ENCODE results near the gene DHRS4L2. TPM values are rescaled to one million over a fixed set of nuclear protein-coding genes. Genes with fewer than 3 reads are reported as not detected.
"Not testable (repeated sequence)": the region's sequence is repeated elsewhere in the genome, so short reads cannot be mapped to it uniquely, and the experiment has no call there.

Gene DHRS4L2
- total RNA-seq, 4 donors from 2014 or later, result 9.4 to 23.9 (median 21.1) TPM

DNA sequence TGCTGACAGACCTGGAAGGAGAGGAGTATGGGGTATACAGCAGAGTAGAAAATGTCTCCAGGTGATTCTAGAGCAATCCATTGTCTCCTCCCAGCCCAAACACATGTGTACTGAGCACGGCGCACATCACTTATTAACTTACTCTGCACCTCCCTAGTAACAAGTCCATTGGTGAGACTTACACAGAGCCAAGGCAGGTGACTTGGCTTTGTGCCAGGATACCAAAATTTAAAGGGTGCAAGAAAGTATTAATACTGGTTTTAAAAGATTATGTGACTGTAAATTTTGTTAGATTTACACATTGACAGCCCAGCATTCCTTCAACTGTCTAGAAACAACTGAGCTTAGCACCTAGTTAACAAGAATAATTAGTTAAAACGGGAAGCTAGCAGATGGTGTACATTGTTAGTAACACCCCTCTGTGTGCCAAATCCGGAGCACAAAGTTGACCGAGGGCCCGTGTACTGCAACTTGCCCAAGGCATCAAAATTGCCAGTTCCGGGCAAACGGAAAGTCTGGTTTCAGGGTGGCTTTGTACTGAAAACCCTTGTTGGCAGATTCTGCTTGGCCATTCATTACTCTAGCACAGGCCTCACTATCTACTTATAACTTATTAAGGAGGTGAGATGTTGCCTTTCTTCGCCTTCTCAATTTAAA, 30.7 kb upstream of the DHRS4L2 start:
- H3K27me3 ChIP-seq; intact Hi-C loops (cut with DNase I); H3K9me3 ChIP-seq; H3K4me3 ChIP-seq; DNase-seq (ENCODE audit: extremely low spot score); H3K27ac ChIP-seq (replicated peaks in 1 of 4): not testable (repeated sequence)
- H3K4me1 ChIP-seq, result peaks cover 7 to 15% (median 14%) of the 10 kb centered on the region in 4 donors
- WGBS, result 93% methylated on average over 9 of the region's 9 CpGs
- peaks cover 0 to 21% (median 14%) of the 10 kb centered on the region in 4 donors for H3K36me3 ChIP-seq

DNA sequence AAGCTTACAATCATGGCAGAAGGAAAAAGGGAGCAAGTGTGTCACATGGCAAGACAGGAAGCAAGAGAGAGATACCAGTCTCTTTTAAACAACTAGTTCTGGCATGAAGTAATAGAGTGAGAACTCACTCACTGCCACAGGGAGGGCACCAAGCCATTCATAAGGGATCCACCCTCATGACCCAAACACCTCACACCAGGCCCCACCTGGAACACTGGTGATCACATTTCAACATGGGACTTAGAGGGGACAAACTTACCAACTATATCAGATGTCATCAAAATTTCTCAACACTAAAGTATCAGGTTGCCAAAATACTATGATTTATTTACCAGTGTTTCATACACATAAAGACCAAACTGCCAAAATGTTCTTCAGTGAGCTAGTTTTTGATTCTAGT, 27.8 kb upstream of the DHRS4L2 start:
- H3K4me1 ChIP-seq; H3K9me3 ChIP-seq; H3K4me3 ChIP-seq; H3K27me3 ChIP-seq; DNase-seq (ENCODE audit: extremely low spot score); intact Hi-C loops (cut with DNase I); H3K27ac ChIP-seq (replicated peaks in 1 of 4): not testable (repeated sequence)
- peaks cover 0 to 17% (median 10%) of the 10 kb centered on the region in 4 donors for H3K36me3 ChIP-seq

DNA sequence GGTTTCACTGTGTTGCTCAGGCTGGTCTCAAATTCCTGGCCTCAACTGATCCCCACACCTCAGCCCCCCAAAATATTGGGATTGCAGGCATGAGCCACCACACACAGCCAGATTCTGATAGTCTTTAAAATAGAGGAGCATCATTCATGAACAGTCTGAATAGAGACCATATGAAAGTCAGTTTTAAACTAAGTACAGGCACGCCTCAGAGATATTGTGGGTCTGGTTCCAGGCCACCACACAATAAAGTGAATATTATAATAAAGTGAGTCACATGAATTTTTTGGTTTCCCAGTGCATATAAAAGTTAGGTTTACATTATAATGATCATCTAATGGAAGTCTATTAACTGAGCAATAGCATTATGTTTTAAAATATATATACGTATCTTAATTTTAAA, 27.0 kb upstream of the DHRS4L2 start:
- 80% methylated on average over 1 of the region's 2 CpGs for WGBS
- H3K9me3 ChIP-seq; H3K4me3 ChIP-seq; H3K27me3 ChIP-seq; H3K4me1 ChIP-seq; intact Hi-C loops (cut with DNase I); H3K27ac ChIP-seq (replicated peaks in 1 of 4); DNase-seq (ENCODE audit: extremely low spot score): not testable (repeated sequence)
- peaks cover 0 to 13% (median 5%) of the 10 kb centered on the region in 4 donors for H3K36me3 ChIP-seq

DNA sequence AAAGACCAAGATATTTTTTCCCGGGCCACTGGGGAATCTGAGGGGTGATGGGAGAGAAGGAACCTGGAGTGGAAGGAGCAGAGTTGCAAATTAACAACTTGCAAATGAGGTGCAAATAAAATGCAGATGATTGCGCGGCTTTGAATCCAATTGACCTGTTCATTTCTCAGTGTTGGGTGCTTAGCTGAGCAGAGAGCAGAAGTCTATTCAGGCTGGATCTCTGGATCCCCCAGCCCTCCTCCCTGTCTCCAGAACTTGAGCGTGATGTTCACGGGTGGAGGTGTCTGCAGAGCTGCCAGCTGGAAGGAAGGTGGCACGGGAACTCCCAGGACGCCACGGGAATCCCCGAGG, 19.6 kb upstream of the DHRS4L2 start:
- H3K27me3 ChIP-seq; H3K4me1 ChIP-seq; intact Hi-C loops (cut with DNase I); H3K9me3 ChIP-seq; H3K36me3 ChIP-seq; DNase-seq (ENCODE audit: extremely low spot score): not testable (repeated sequence)
- no CpG with 5 or more reads among the region's 9 CpGs for WGBS
- Histone ChIP-seq H3K4me3 (peak overlapping the region; percentile 46 to 67 (median 50)), H3K27ac (replicated peaks in 1 of 4) (peak overlapping the region in 1 of 4 donors; percentile 63)

DNA sequence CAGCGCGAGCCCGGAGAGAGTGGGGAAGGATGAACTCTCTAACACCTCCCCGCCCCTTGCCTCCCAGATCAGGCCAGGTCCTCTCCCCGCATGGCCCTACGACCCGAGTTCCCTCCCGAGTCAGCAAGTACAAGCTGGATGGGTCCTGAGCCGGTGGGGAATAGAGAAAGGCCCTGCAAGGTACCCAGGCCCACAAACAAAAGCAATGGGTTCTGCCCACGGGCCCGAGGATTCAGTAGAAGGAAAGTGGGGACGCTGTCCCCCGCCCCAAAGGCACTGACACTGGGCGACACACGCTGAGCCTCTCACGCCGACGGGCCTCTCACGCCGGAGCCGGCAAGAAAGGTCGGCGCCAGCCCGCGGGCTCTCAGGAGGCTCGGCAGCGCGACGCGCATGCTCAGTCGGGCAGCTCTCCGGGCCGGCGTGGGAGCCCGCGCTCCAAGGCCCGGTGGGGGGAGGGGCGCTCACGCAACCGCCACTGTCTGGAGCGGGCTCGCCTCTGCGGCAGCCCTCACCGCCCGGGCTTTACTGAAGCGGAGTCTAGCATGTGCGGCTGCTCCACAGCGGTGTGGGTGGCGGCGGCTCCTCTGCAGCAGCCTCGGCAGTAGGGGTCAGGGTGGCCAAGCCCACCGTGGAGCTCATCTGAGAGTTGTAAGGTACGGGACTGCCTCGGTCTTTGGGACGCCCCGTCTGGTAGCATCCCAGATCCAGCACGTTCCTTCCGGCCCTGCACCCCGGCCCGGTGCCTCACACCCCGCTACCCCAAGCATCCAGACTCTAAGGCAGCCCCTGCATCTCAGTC, 19.0 kb upstream of the DHRS4L2 start:
- peak overlapping the region in 3 of 4 donors; percentile 43 to 68 (median 63) for H3K27ac ChIP-seq (replicated peaks in 1 of 4)
- H3K36me3 ChIP-seq; H3K9me3 ChIP-seq; DNase-seq (ENCODE audit: extremely low spot score); H3K4me1 ChIP-seq; intact Hi-C loops (cut with DNase I); H3K27me3 ChIP-seq: not testable (repeated sequence)
- 40% methylated on average over 1 of the region's 61 CpGs for WGBS
- H3K4me3 ChIP-seq, result peak overlapping the region; percentile 46 to 67 (median 50)

DNA sequence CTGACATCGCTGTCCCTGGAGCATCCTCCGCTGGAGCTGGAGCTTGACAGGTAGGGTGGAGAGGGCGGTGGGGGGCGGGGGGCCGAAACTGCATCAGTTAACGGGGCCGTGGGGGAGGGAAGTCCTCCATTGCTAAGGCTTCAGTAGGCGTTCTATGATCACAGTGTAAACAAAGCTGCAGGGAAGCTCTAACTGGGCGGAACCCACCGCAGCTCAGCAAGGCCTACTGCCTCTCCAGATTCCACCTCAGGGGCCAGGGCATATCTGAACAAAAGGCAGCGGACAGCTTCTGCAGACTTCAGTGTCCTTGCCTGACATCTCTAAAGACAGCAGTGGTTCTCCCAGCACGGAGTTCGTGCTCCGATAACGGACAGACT, 18.5 kb upstream of the DHRS4L2 start:
- intact Hi-C loops (cut with DNase I); DNase-seq (ENCODE audit: extremely low spot score): not testable (repeated sequence)
- peak overlapping the region in 3 of 4 donors; percentile 47 to 67 (median 54) for H3K4me3 ChIP-seq

DNA sequence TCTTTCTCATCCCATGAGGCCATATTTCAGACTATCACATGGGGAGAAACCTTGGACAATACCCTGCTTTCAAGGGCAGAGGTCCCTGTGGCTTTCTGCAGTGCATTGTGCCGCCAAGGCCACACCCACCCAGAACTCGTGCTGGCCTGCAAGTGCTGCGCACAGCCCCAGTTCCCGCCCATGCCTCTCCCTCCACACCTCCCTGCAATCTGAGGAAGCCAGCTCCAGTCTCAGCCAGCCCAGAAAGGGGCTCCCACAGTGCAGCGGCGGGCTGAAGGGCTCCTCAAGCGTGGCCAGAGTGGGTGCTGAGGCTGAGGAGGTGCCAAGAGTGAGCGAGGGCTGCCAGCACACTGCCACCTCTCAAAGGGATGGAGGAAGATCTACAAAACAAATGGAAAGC, 15.6 kb upstream of the DHRS4L2 start:
- not testable (repeated sequence) for DNase-seq (ENCODE audit: extremely low spot score)
- 81% methylated on average over 8 of the region's 8 CpGs for WGBS

More for the DNA sequence above, 18.5 kb upstream of the DHRS4L2 start:
- not testable (repeated sequence) for H3K4me1 ChIP-seq, H3K27me3 ChIP-seq, H3K36me3 ChIP-seq, H3K9me3 ChIP-seq
- H3K27ac ChIP-seq (replicated peaks in 1 of 4), result peak overlapping the region in 1 of 4 donors; percentile 68
- WGBS, result 76% methylated on average over 9 of the region's 15 CpGs

DNA sequence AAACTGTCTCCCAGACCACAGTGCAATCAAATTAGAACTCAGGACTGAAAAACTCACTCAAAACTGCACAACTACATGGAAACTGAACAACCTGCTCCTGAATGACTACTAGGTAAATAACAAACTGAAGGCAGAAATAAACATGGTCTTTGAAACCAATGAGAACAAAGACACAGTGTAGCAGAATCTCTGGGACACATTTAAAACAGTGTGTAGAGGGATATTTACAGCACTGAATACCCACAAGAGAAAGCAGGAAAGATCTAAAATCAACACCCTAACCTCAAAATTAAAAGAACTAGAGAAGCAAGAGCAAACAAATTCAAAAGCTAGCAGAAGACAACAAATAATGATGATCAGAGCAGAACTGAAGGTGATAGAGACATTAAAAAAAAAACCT, 14.7 kb upstream of the DHRS4L2 start:
- DNase-seq (ENCODE audit: extremely low spot score); H3K36me3 ChIP-seq; H3K4me1 ChIP-seq; H3K4me3 ChIP-seq; H3K9me3 ChIP-seq; H3K27me3 ChIP-seq; H3K27ac ChIP-seq (replicated peaks in 1 of 4): not testable (repeated sequence)
- intact Hi-C loops (cut with DNase I), result loop anchor here (1.0 kb wide), 1 partner anchor 40 kb away; no protein-coding TSS in a partner anchor

More for the DNA sequence above, 15.6 kb upstream of the DHRS4L2 start:
- intact Hi-C loops (cut with DNase I), result loop anchor here (1.0 kb wide), 1 partner anchor 44 kb away; no protein-coding TSS in a partner anchor
- not testable (repeated sequence) for H3K27me3 ChIP-seq; H3K36me3 ChIP-seq; H3K4me3 ChIP-seq; H3K27ac ChIP-seq (replicated peaks in 1 of 4); H3K9me3 ChIP-seq; H3K4me1 ChIP-seq

DNA sequence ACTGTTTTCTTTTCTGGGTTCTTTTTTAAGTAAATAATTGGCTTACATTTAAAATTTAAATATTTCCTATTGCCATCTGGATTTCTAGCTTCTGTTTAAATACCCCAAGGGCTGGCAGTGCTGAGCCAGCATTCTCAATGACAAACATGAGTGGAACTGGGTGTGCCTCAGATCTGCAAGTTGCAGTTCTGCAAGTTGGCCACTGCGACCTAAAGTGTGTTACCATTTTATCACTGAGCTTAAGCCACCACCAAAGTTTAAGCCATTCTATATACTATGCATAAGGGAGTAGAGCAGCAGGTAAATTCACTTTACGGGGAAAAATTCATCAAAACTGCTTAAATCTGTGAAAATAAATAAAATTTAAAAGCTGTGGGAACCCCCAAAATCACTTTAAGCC, 11.5 kb upstream of the DHRS4L2 start:
- H3K9me3 ChIP-seq; H3K27ac ChIP-seq (replicated peaks in 1 of 4); DNase-seq (ENCODE audit: extremely low spot score); intact Hi-C loops (cut with DNase I); H3K36me3 ChIP-seq; H3K4me1 ChIP-seq; H3K27me3 ChIP-seq; H3K4me3 ChIP-seq: not testable (repeated sequence)
- WGBS, result 58% methylated on average over 2 of the region's 2 CpGs
- TF ChIP-seq, protein P1, sequence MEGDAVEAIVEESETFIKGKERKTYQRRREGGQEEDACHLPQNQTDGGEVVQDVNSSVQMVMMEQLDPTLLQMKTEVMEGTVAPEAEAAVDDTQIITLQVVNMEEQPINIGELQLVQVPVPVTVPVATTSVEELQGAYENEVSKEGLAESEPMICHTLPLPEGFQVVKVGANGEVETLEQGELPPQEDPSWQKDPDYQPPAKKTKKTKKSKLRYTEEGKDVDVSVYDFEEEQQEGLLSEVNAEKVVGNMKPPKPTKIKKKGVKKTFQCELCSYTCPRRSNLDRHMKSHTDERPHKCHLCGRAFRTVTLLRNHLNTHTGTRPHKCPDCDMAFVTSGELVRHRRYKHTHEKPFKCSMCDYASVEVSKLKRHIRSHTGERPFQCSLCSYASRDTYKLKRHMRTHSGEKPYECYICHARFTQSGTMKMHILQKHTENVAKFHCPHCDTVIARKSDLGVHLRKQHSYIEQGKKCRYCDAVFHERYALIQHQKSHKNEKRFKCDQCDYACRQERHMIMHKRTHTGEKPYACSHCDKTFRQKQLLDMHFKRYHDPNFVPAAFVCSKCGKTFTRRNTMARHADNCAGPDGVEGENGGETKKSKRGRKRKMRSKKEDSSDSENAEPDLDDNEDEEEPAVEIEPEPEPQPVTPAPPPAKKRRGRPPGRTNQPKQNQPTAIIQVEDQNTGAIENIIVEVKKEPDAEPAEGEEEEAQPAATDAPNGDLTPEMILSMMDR (IDR thresholded peaks at IDR 0.05), result peak in 1 of 3 experiments; percentile 24

DNA sequence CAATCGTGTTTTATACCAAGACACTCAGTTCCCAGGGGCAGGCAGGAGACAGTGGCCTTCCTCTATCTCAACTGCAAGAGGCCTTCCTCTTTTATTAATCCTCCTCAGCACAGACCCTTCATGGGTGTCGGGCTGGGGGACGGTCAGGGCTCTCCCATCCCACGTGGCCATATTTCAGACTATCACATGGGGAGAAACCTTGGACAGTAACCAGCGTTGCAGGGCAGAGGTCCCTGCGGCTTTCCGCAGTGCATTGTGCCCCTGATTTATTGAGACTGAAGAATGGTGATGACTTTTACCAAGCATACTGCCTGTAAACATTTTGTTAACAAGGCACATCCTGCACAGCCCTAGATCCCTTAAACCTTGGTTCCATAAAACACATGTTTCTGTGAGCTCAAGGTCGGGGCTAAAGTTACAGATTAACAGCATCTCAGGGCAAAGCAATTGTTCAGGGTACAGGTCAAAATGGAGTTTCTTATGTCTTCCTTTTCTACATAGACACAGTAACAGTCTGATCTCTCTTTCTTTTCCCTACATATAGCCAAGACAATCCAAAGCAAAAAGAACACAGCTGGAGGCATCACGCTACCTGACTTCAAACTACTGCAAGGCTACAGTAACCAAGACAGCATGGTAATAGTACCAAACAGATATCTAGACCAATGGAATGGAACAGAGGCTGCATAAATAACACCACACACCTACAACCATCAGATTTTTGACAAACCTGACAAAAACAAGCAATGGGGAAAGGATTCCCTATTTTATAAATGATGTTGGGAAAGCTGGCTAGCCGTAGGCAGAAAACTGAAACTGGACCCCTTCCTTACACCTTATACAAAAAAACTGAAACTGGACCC, 6.5 kb upstream of the DHRS4L2 start:
- H3K36me3 ChIP-seq; intact Hi-C loops (cut with DNase I); H3K9me3 ChIP-seq; H3K27ac ChIP-seq (replicated peaks in 1 of 4); H3K27me3 ChIP-seq; H3K4me3 ChIP-seq; DNase-seq (ENCODE audit: extremely low spot score); H3K4me1 ChIP-seq: not testable (repeated sequence)
- 91% methylated on average over 10 of the region's 10 CpGs for WGBS
